Measurements from ENCODE around the gene FAM181A.

- TF ChIP-seq CREB1 (IDR thresholded peaks at IDR 0.05; ENCODE audit: low read depth) (no peak), CTCF (IDR thresholded peaks at IDR 0.05 in 2 of 3, conservative IDR thresholded peaks at IDR 0.05 in 1 of 3; ENCODE audit: control insufficient read depth in 2 of 3, extremely low read depth in 1 of 3, insufficient read depth in 1 of 3, low read depth in 3 of 3, low read length in 3 of 3) (no peak)
Observed at GRCh38 chr14:93926245-93926872, 785 bp upstream of the FAM181A start.
